MM.1S (cell line): Measurements from ENCODE around the gene APOL5.

ENCODE experiments used
- DNase-seq: peaks from one replicate; pipeline ENCODE4 v3.0.0-alpha.2; 2015
- H2AFZ ChIP-seq: fragments of 300-600 bp; sonication (generic); 2 replicates; pipeline ENCODE4 v1.6.0; 2016; ENCODE audit warnings: antibody characterized with exemption, low read length
- H3F3A ChIP-seq: fragments of 300-600 bp; sonication (generic); 2 replicates; pipeline ENCODE4 v1.6.1; 2016; ENCODE audit warnings: mild to moderate bottlenecking, antibody characterized with exemption, low read length, moderate library complexity, mixed read lengths; ENCODE audit not compliant: insufficient read depth
- H3K27ac ChIP-seq: fragments of 300-600 bp; sonication (generic); 2 replicates; pipeline ENCODE4 v1.5.1; 2016; ENCODE audit warnings: mild to moderate bottlenecking, low read length
- H3K27me3 ChIP-seq: fragments of 300-600 bp; sonication (generic); replicated peaks from 2 replicates; pipeline ENCODE4 v1.6.0; 2016; ENCODE audit warnings: low read length; ENCODE audit not compliant: insufficient read depth
- H3K36me3 ChIP-seq: fragments of 300-600 bp; sonication (generic); replicated peaks from 2 replicates; pipeline ENCODE4 v1.6.1; 2016; ENCODE audit warnings: mild to moderate bottlenecking, low read length, mixed read lengths; ENCODE audit not compliant: insufficient read depth
- H3K4me1 ChIP-seq: fragments of 300-600 bp; sonication (generic); 2 replicates; pipeline ENCODE4 v1.6.1; 2016; ENCODE audit warnings: low read length, mixed read lengths
- H3K4me2 ChIP-seq: fragments of 300-600 bp; sonication (generic); 2 replicates; pipeline ENCODE4 v1.6.0; 2016; ENCODE audit warnings: low read depth, low read length
- H3K4me3 ChIP-seq: fragments of 300-600 bp; sonication (generic); 2 replicates; pipeline ENCODE4 v1.5.1; 2016; ENCODE audit warnings: low read length, mixed read lengths
- H3K79me2 ChIP-seq: fragments of 300-600 bp; sonication (generic); 2 replicates; pipeline ENCODE4 v1.6.1; 2016; ENCODE audit warnings: mixed run types, low read length, mixed read lengths
- H3K9ac ChIP-seq: fragments of 300-600 bp; sonication (generic); 2 replicates; pipeline ENCODE4 v1.6.1; 2016; ENCODE audit warnings: low read length, mixed read lengths
- H3K9me2 ChIP-seq: fragments of 300-600 bp; sonication (generic); replicated peaks from 2 replicates; pipeline ENCODE4 v1.6.1; 2016; ENCODE audit warnings: mild to moderate bottlenecking, low read length, mixed read lengths; ENCODE audit not compliant: insufficient read depth
- H3K9me3 ChIP-seq: fragments of 300-600 bp; sonication (generic); replicated peaks from 2 replicates; pipeline ENCODE4 v1.6.1; 2016; ENCODE audit warnings: mild to moderate bottlenecking, low read length, mixed read lengths; ENCODE audit not compliant: insufficient read depth
- H4K20me1 ChIP-seq: fragments of 300-600 bp; sonication (generic); 2 replicates; pipeline ENCODE4 v1.6.1; 2016; ENCODE audit warnings: mild to moderate bottlenecking, low read length, moderate library complexity, mixed read lengths; ENCODE audit not compliant: insufficient read depth
- CTCF ChIP-seq: fragments of 300-600 bp; sonication (generic); IDR thresholded peaks from 2 replicates; pipeline ENCODE4 v1.5.1; 2016; ENCODE audit warnings: antibody characterized with exemption, low read length, mixed read lengths
- EZH2 ChIP-seq: fragments of 300-600 bp; sonication (generic); optimal IDR thresholded peaks from 2 replicates; pipeline ENCODE3; 2017; ENCODE audit warnings: low read depth, mild to moderate bottlenecking, antibody characterized with exemption, low read length, mixed read lengths
- EZH2phosphoT487 ChIP-seq: fragments of 300-600 bp; sonication (generic); IDR thresholded peaks from 2 replicates; pipeline ENCODE4 v1.6.1; 2018; ENCODE audit warnings: antibody characterized with exemption, low read length

The APOL5 gene

GRCh38 chr22:35684270-35684700 lies 33.4 kb upstream of the APOL5 start:
- no peak for TF ChIP-seq EZH2
- peak; percentile 17; the same call in 1 of the 2 replicates for TF ChIP-seq CTCF
- no peak for TF ChIP-seq EZH2phosphoT487
- H3K4me1 ChIP-seq = no peaks in the 10 kb centered on the region
- H3K27me3 ChIP-seq = no peaks in the 10 kb centered on the region
- no peak for DNase-seq
- no peaks in the 10 kb centered on the region for H3K9me2 ChIP-seq
- no peaks in the 10 kb centered on the region for H3F3A ChIP-seq
- no peak overlapping the region for H3K9ac ChIP-seq
- no peak overlapping the region for H3K27ac ChIP-seq
- H4K20me1 ChIP-seq = no peaks in the 10 kb centered on the region
- H2AFZ ChIP-seq = no peak overlapping the region
- no peaks in the 10 kb centered on the region for H3K9me3 ChIP-seq
- no peaks in the 10 kb centered on the region for H3K79me2 ChIP-seq
- no peaks in the 10 kb centered on the region for H3K36me3 ChIP-seq
- no peak overlapping the region for H3K4me3 ChIP-seq
- no peak overlapping the region for H3K4me2 ChIP-seq

GRCh38 chr22:35684732-35685131 lies 32.9 kb upstream of the APOL5 start:
- Histone ChIP-seq H3K79me2 (no peaks in the 10 kb centered on the region), H3K27me3 (no peaks in the 10 kb centered on the region), H4K20me1 (no peaks in the 10 kb centered on the region), H3K36me3 (no peaks in the 10 kb centered on the region), H3K9me2 (no peaks in the 10 kb centered on the region), H3K9me3 (no peaks in the 10 kb centered on the region), H3F3A (no peaks in the 10 kb centered on the region), H3K4me1 (no peaks in the 10 kb centered on the region), H3K4me3 (no peak overlapping the region), H3K9ac (no peak overlapping the region), H3K27ac (no peak overlapping the region), H3K4me2 (no peak overlapping the region), H2AFZ (no peak overlapping the region)
- TF ChIP-seq EZH2phosphoT487 = no peak
- TF ChIP-seq EZH2 = no peak
- TF ChIP-seq CTCF = no peak
- DNase-seq = no peak

GRCh38 chr22:35685731-35686130 lies 31.9 kb upstream of the APOL5 start:
- H3K36me3 ChIP-seq = no peaks in the 10 kb centered on the region
- H3K27me3 ChIP-seq = no peaks in the 10 kb centered on the region
- H4K20me1 ChIP-seq = no peaks in the 10 kb centered on the region
- H3K9ac ChIP-seq = no peak overlapping the region
- H3K4me3 ChIP-seq = no peak overlapping the region
- H3K9me3 ChIP-seq = no peaks in the 10 kb centered on the region
- no peaks in the 10 kb centered on the region for H3K9me2 ChIP-seq
- no peak overlapping the region for H3K27ac ChIP-seq
- H2AFZ ChIP-seq = no peak overlapping the region
- H3K79me2 ChIP-seq = no peaks in the 10 kb centered on the region
- TF ChIP-seq EZH2phosphoT487 (no peak), EZH2 (no peak), CTCF (no peak)
- no peaks in the 10 kb centered on the region for H3F3A ChIP-seq
- H3K4me1 ChIP-seq = no peaks in the 10 kb centered on the region
- no peak for DNase-seq
- no peak overlapping the region for H3K4me2 ChIP-seq
